Coronary artery (tissue), 2 donors: ENCODE measurements around the gene SAFB2.

Experiments used
- DNase-seq: peaks from one replicate; pipeline ENCODE4 v3.0.0-alpha.2; 2017; ENCODE audit warnings: low spot score
- H3K27ac ChIP-seq, 2 donors: fragments of 200-600 bp; sonication (generic); one replicate each; pipeline ENCODE4 v1.5.1; 2016 to 2019
- H3K4me3 ChIP-seq: fragments of 200-600 bp; sonication (generic); 2 replicates; pipeline ENCODE4 v1.5.1; 2016; ENCODE audit warnings: mild to moderate bottlenecking, moderate library complexity
- TF ChIP-seq, protein P1 (sequence below): fragments of 200-600 bp; sonication (generic); IDR thresholded peaks from one replicate; pipeline ENCODE4 v1.5.1; 2019; ENCODE audit warnings: antibody characterized with exemption

Gene SAFB2

DNA sequence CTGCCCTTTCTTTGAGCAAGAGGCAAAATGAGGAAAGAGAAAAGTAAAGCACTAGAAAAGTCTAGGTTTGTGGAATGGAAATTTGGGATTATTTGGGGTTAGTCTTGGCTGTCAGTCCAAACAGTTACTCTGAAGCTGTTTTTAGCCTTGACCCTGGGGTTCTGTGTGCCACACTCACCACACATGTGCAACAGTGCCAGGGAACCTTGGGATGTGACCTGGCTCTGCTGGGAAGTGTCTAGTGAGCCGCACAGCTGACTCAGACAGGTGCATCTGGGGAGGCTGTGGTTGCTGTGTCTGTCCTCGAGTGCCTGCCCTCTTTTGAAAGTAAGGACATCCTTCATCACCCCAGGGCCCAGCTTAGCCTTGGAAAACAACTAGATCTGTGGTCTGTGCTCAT is 41.9 kb upstream of the SAFB2 start:
- Histone ChIP-seq H3K4me3 (no peak overlapping the region), H3K27ac (no peak overlapping the region)
- TF ChIP-seq, protein P1, sequence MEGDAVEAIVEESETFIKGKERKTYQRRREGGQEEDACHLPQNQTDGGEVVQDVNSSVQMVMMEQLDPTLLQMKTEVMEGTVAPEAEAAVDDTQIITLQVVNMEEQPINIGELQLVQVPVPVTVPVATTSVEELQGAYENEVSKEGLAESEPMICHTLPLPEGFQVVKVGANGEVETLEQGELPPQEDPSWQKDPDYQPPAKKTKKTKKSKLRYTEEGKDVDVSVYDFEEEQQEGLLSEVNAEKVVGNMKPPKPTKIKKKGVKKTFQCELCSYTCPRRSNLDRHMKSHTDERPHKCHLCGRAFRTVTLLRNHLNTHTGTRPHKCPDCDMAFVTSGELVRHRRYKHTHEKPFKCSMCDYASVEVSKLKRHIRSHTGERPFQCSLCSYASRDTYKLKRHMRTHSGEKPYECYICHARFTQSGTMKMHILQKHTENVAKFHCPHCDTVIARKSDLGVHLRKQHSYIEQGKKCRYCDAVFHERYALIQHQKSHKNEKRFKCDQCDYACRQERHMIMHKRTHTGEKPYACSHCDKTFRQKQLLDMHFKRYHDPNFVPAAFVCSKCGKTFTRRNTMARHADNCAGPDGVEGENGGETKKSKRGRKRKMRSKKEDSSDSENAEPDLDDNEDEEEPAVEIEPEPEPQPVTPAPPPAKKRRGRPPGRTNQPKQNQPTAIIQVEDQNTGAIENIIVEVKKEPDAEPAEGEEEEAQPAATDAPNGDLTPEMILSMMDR = no peak
- DNase-seq = no peak

DNA sequence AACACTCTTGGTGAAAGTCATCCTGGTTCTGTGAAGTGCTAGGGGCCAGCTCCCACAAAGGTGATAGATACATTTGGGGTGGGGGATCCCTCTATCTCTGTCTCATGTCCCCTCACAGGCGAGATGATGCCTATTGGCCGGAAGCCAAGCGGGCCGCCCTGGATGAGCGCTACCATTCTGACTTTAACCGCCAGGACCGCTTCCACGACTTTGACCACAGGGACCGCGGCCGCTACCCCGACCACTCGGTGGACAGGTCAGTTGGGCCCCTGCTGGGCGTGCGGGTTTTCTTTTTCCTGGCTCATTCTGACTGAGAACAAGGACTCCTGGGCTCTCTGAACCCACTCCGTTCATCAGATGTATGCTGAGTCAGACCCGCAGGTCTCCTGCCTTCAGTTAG is 41.3 kb upstream of the SAFB2 start:
- no peak for DNase-seq
- Histone ChIP-seq H3K27ac (no peak overlapping the region), H3K4me3 (no peak overlapping the region)
- TF ChIP-seq, protein P1 = no peak

DNA sequence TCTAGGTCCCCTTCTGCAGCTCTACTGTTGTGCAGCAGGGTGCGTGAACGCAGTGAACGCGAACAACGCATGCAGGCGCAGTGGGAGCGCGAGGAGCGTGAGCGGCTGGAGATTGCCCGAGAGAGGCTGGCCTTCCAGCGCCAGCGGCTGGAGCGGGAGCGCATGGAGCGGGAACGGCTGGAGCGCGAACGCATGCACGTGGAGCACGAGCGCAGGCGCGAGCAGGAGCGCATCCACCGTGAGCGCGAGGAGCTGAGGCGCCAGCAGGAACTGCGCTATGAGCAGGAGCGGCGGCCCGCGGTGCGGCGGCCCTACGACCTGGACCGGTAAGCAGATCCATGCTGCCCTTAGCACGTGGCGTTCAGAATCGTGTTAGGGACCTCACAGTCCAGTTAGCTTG is 38.9 kb upstream of the SAFB2 start:
- no peak overlapping the region for H3K27ac ChIP-seq
- H3K4me3 ChIP-seq = no peak overlapping the region
- no peak for DNase-seq
- TF ChIP-seq, protein P1 = no peak

DNA sequence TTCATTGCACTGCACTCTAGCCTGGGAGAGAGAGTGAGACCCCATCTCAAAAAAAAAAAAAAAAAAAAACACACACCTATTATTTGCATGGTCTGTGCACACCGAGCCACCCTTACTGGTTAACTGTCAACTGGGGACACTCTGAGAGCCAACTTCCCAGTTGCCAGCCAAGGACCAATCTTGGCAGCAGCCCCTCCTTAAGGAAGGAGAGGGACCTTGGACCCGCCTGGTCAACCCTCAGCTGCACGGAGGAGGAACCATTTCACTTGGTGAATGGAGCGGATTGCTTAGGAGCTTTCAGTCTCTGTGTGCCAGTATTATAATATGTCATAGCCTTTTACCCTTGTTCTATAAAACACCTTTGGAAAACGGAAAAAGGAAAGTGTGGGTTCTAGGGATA is 32.8 kb upstream of the SAFB2 start:
- no peak for DNase-seq
- no peak overlapping the region for H3K27ac ChIP-seq
- TF ChIP-seq, protein P1 = no peak
- H3K4me3 ChIP-seq = no peak overlapping the region

DNA sequence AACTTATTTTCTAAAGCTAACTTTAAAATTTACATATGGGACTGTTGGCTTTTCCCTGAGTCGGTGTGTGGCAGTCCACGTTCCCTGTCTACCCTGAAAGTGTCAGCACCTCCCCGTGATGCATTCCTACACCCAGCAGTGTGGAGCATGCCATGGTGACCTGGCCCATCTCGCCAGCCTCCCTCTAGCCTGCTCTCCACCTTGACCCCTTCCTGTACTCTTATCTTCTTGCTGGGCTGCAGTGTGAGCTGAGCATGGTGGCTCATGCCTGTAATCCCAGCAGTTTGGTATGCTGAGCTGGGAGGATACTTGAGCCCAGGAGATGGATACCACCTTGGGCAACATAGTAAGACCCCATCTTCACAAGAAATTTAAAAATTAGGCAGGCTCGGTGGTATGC is 32.4 kb upstream of the SAFB2 start:
- TF ChIP-seq, protein P1 = no peak
- no peak for DNase-seq

DNA sequence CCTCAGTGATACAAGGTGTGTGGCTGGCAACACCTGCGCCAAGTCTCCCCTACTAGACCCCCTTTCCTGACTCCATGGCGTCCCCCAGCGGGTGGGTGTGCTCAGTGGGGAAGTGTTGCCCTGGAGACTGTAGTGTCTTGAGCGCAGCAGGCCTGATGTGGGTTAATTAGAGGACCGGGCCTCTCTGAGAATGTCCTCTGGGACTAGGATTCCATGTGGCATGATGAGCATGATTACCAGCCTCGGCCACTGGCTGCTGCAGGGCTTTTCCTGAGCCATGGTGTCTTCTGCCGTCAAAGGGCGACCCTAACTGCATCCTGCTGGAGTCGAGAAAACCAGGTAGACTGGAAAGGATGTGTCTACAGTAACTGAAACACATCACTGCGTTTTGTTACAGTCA is 29.7 kb upstream of the SAFB2 start:
- Histone ChIP-seq H3K27ac (no peak overlapping the region), H3K4me3 (no peak overlapping the region)
- DNase-seq = no peak
- TF ChIP-seq, protein P1 = no peak

More for the DNA sequence above, 32.4 kb upstream of the SAFB2 start:
- no peak overlapping the region for H3K4me3 ChIP-seq
- no peak overlapping the region for H3K27ac ChIP-seq

DNA sequence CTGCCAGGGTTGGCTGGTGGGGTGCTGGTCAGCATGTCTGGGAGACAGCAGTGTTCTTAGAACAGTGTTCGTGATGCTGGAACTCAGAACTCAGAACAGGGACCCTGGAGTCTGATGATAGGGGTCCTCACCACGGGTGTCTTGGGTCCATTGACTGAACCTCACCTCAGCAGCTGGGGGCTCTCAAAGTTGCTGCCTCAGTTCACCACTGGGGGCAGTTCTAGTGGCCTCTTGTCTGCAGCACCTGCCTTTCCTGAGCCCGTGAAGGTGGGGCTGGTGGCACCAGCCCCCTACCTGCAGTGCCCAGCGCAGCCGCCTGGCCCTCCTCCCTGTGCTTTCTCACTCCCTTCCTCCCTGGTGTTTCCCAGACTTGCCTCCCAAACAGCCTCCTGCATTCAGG is 28.8 kb upstream of the SAFB2 start:
- Histone ChIP-seq H3K27ac (no peak overlapping the region), H3K4me3 (no peak overlapping the region)
- TF ChIP-seq, protein P1 = no peak
- DNase-seq = no peak
